ENCODE results near the gene FXYD6.

FXYD6 gene

GRCh38 chr11:117910525-117910924 lies 34.1 kb upstream of the FXYD6 start:
- no peak for DNase-seq (ENCODE audit: low read depth)

- no peak for DNase-seq (ENCODE audit: low read depth)
Observed at GRCh38 chr11:117909611-117910382, 33.3 kb upstream of the FXYD6 start.

DNA sequence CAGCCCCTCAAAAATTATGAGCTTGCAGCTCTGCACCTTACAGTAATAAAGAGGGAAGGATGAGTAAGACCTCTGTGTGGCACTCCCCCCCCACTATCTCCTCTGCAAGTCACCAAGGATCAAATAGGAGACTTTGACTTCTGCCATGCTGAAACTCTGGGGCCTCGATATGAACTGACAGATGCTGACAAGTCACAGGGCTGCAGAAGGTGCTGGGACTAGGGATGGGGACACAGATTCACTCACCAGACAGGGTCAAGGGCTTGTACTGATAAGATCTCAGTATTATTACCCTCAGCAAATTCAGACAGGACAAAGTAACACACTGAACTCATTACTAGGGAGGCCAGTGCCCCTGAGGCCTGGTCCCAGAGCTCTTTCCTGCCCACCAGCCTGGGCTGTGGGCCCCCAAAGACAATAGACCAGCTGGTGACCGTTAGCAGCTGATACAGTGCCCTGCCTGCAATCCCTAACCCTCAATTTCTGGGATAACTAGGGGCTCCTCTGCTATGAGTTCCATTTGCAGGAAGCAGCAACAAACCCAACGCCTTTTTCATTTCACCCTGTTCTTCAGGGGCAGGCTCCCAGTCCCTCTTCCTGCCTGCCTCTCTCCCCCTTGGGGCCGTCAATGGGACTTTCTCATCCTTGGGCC lies 32.6 kb upstream of the FXYD6 start:
- no peak for DNase-seq (ENCODE audit: low read depth)

DNA sequence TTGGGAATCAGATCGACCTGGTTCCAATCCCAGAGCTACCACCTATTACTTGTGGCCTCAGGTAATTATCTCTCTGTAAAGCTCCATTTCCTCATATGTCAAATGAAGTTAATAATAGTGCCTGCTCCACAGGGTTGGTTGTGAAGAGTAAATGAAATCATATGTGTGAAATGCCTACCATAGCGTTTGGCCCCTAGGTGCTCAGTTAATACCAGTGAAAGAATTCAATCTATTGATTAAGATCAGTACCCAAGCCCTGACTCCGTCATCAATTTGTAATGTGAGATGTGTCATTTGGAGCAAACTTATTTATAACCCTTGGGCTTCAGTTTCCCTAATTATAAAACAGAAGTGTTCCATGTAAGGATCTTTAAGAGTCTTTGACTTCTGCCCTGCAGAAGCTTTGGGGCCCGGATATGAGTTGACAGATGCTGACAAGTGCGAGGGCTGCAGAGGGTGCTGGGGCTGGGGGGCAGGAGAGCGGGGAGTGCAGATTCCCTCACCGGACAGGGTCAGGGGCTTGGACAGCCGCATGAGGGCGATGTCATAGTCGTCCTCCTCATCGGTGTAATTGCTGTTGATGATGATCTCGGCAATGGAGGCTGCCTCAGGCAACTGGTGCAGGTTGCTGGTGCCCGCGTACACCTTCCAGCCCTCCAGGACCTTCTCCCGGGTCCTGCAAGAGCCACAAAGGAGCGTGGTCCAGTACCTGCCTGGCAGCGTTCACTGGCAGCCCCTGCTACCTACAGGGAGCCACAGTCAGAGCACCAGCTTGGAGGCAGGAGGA lies 31.8 kb upstream of the FXYD6 start:
- DNase-seq (ENCODE audit: low read depth) = no peak

DNA sequence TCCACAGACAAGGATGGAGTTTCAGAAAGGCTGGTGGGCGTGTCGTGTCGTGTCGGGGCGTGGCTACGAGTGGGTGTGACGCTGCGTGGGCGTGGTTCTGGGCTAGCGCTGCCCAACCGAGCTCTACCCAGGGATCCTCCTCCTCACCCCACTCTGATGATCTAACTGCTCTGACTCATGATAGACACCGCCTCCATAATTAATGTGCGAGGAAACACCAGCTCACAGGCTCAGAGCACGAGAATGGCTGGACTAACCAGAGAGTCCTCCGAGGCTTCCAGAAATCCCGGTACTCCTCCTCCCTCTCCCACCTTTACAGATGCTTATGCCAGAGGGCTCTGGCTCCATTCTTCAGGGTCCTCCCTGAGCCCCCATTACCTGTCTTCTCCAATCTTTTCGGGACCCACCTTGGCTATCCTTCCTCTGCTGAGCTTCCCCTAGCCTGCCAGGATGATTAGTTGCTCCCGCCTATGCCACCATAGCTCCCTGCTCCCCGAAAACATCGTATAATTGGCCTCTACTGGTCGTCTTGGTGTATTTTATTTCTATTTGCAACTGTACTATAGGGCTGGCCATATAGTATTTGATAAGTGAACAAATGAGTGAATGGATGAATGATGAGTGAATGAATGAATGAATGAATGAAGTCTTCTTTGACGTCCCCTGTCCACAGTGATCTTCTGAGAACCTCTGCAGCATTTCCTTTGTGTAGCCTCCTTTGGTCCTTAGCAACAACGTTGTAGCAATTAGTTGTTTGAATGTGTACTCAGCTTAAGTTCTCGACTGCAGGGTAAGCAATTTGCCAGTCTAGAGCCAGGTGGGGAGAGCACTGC lies 31.0 kb upstream of the FXYD6 start:
- peak; percentile 15 for DNase-seq (ENCODE audit: low read depth)

- DNase-seq (ENCODE audit: low read depth) = no peak
Observed at GRCh38 chr11:117906710-117907109, 30.3 kb upstream of the FXYD6 start.

DNA sequence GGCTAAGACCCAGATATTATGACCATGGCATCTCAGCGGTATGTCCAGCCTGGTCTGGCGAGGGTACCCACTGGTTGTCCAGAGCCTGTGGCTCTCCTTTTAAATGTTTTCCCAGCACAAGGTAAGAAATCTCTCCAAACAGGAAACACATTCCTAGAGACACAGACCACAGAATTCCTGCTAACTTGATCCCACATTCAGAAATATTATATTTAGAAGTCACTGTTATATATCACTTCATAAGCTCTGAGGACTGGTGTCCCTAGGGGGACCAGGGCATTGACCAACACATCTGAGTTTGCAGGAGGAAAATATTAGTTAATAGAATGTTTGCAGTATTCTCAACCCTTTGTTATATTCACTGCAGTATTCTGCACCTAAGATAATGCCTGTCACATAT lies 29.7 kb upstream of the FXYD6 start:
- no peak for DNase-seq (ENCODE audit: low read depth)

- no peak for DNase-seq (ENCODE audit: low read depth)
Observed at GRCh38 chr11:117905524-117905923, 29.1 kb upstream of the FXYD6 start.

- no peak for DNase-seq (ENCODE audit: low read depth)
Observed at GRCh38 chr11:117903505-117904382, 27.3 kb upstream of the FXYD6 start.

DNA sequence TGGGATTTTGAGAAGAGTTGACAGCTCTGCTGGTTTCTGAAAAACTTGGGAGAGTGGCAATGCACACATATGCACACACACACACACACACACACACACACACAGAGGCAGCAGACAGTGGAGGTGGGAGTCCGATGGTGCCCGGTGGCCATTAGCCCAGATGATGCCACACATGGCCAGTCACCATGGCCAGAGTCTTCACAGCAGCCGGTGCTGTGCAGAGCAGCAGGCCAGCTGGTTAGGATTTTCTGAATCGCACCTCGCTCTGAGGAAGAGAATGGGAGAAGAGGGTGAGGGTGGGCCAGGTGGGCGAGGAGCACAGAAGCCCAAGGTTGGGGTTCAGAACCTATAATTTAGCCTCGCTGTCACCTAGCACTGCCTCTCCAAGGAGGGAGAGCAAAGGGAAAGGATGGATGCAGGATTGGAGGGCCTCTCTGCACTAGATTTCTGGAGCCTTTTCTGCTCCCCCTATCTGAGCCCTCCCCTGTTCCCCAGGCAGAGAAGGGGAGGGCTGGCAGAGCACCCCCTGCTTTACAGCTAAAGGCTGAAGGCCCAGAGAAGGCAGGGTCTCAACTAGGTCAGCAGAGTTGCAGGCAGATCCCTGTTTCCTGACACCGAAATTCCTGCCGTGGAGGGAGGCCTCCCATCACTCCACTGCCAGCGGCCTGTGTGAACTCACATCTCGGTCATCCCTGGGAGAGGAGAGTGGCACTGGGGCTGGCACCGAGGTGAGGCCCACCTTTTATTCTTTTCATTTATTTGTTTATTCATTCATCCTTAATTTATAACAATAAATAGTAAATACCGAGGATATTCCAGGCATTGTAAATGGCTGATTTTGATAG lies 25.8 kb upstream of the FXYD6 start:
- DNase-seq (ENCODE audit: low read depth) = no peak

- DNase-seq (ENCODE audit: low read depth) = no peak
Observed at GRCh38 chr11:117901601-117902000, 25.1 kb upstream of the FXYD6 start.

GRCh38 chr11:117900720-117901440 lies 24.4 kb upstream of the FXYD6 start:
- no peak for DNase-seq (ENCODE audit: low read depth)

- DNase-seq (ENCODE audit: low read depth) = no peak
Observed at GRCh38 chr11:117900121-117900648, 23.7 kb upstream of the FXYD6 start.

DNA sequence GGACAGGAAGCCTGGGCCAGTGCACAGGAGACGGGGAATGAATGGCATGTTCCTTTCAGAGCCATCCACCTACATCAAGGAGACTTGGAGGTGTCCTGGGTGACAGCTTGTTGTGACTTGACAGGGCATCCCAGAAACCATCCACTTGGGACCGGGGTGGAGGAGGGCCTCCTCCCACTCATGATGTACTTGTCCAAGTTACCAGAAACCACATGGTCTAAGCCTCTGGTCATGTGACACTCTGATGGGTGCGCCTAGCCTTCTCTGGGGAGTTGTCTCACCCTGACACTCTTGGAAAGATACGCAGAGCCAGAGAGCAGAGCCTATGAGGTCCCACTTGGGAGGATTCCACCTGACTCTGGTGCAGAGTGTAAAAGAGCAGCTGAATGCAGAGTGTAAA lies 21.6 kb upstream of the FXYD6 start:
- no peak for DNase-seq (ENCODE audit: low read depth)

- DNase-seq (ENCODE audit: low read depth) = no peak
Observed at GRCh38 chr11:117892651-117893050, 16.2 kb upstream of the FXYD6 start.

DNA sequence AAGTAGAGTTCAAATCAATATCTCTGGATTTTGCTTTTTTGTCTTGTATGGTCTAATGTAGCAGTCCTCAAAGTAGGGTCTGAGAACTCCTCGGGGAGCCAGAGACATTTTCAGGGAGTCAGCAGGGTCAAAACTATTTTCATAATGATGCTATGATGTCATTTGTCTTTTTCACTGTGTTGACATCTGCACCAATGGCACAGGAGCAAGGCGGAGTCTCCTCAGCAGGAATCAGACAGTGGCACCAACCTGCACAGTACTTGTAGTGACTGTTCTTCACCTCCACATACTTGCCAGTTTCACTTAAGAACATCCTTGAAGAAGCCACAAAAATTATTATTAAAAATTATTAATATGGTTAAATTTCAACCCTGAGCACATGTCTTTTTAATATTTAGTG lies 14.9 kb upstream of the FXYD6 start:
- DNase-seq (ENCODE audit: low read depth) = no peak

DNA sequence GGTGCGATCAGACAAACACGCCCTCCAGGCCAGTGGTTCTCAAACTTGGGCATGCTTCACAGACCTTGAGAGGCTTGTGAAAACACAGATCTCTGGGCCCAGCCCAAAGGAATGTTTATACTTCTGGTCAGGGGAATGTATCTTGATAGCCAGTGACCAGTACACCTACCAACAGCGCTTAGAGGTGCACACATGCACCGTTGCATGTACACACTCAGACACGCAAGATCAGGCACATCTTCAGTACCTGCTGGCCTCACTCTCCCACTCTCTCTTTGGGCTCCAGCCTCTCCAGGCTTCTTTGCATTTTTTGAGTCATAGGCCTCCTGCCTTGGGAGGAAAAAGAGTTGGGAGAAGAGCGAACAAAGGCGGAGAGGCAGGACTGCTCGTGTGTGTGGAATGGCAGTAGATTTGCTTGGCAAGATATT lies 11.7 kb upstream of the FXYD6 start:
- no peak for DNase-seq (ENCODE audit: low read depth)

DNA sequence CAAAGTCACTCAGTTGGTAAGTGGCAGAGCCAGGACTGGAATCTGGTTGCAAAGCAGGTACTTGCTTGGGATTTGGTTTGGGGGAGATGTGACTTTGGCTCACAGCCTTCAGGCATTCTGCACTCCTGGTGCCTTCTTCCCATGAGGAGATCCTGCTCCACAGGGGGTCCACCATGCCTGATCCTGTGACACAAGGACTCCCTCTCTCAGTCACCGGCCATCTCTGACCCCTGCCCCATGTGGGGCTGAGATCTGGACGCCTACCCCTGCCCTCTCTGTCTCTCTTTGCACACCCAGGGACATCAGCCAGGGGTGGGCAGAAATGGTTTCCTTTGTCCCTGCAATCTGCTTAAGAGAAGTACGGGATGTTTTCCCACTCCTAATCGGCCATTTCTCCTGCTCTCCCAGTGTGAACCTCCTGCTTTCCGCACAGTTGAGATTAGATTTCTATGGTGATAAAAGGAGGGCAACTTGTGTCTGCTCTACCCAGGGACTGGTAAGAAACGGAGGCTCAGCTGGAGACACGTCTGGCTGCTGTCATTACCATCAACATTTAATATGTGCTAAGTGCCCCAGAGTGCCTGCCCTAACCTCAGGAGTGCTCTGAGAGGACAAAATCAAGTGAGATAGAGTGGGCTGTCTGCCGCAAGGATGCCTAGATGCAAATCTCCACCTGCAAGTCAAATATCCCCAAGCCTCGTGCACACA lies 11.1 kb upstream of the FXYD6 start:
- no peak for DNase-seq (ENCODE audit: low read depth)

DNA sequence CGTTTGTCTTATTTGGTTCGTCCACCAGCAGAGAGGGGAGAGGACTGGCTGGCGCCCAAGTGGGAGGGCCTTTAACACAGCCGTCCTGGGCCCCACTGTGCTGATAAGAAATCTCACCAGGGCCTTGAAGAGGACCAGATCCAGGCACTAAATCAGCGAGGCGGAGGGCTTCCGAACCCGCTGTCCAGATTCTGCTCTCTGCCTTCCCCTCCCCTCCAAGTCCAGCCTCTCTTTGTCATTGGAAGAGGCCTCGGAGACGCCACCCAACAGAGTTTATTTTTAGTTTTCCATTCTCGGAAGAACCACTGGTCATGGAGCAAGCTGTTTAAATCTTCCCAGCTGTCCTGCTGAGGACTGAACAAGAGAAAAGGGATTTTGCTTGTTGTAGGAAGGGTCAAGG lies 9.3 kb upstream of the FXYD6 start:
- no peak for DNase-seq (ENCODE audit: low read depth)

Measured in stimulated activated CD8-positive, alpha-beta memory T cell treated with anti-CD3 and anti-CD28 coated beads, Interleukin-15, amount 100 ng/mL, for 1 hour (primary cell).